SK-N-MC (cell line): Measurements from ENCODE around the gene IRF2BPL.

Experiments used
- EZH2 ChIP-seq: fragments of 200-600 bp; sonication (generic); IDR thresholded peaks from one replicate; pipeline ENCODE4 v1.6.1; 2017; ENCODE audit warnings: antibody characterized with exemption
- FOXP2 ChIP-seq: optimal IDR thresholded peaks from 2 replicates; pipeline ENCODE3; 2011; ENCODE audit warnings: mild to moderate bottlenecking, moderate library complexity; ENCODE audit not compliant: insufficient read depth; ENCODE audit errors: extremely low read length, control extremely low read depth
- POLR2AphosphoS5 ChIP-seq: IDR thresholded peaks from 2 replicates; pipeline ENCODE4 v1.6.1; 2012; ENCODE audit warnings: mild to moderate bottlenecking, low read depth, low read length, borderline replicate concordance

DNA sequence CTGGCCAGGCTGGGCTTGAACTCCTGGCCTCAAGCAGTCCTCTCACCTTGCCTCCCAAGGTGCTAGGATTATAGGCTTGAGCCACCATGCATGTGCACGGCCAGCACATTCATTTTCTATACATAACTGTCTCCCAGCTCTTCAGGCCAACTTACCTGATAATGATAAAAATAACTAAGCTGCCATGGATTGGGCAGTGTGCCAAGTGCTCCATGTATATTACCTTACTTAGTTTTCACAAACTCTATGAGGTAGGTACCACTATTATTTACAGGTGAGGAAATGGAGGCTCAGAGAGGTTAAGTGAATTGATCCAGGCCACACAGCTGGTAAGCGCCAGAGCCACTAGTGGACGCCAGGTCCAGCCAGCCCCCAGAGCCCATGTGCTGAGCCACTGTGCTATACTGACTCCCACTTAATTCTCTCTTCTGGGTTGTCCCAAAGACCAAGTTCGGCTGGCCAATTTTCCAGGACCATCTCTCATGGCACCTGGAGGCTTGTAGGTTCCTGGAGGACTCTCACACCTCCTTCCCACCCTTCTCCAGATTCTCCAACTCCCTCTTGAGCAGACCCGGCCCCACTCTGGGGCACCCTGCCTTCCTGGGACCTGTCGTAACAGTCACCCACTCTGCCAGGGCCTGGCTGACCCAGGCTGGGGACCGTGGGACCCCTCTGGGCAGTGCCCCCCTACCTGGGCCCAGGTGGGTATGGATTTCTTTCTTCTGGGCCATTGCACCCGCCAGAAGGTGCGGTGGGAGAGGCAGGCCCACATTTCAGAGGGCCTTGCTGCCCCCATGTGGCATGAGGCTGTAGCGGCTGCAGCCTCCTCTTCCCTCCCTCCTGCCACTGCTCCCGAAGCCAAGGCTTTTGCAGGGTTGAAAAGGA is 39.4 kb upstream of the IRF2BPL start:
- TF ChIP-seq EZH2 (no peak), POLR2AphosphoS5 (no peak), FOXP2 (no peak)
